ENCODE results near the gene ZNF865. TPM values are rescaled to one million over a fixed set of nuclear protein-coding genes. Genes with fewer than 3 reads are reported as not detected.
A peak's percentile ranks its signal among the peaks of the same experiment; 100 is the strongest.

The ZNF865 gene
- total RNA-seq, 2 experiments from 2014 or later: 10.8 to 11.2 TPM

GRCh38 chr19:55591555-55591954 is 13.9 kb upstream of the ZNF865 start:
- no peak for DNase-seq
- H3K4me3 Mint-ChIP-seq: no peak overlapping the region
- no peak overlapping the region for H3K27ac Mint-ChIP-seq
- H3K4me1 Mint-ChIP-seq (ENCODE audit: low read depth): peaks cover 11% of the 10 kb centered on the region
- CTCF ChIA-PET: no interaction called here
- peaks cover 25% of the 10 kb centered on the region for H3K36me3 Mint-ChIP-seq (ENCODE audit: low read depth)
- intact Hi-C loops (cut with micrococcal nuclease): no loop called here
- H3K27me3 Mint-ChIP-seq (ENCODE audit: low read depth): no peaks in the 10 kb centered on the region
- H3K9me3 Mint-ChIP-seq: no peaks in the 10 kb centered on the region

GRCh38 chr19:55592391-55593090 is 12.9 kb upstream of the ZNF865 start:
- CTCF ChIA-PET: no interaction called here
- Mint-ChIP-seq H3K36me3 (ENCODE audit: low read depth) (peaks cover 32% of the 10 kb centered on the region), H3K4me3 (no peak overlapping the region), H3K9me3 (no peaks in the 10 kb centered on the region), H3K27ac (no peak overlapping the region), H3K27me3 (ENCODE audit: low read depth) (no peaks in the 10 kb centered on the region), H3K4me1 (ENCODE audit: low read depth) (peaks cover 6% of the 10 kb centered on the region)
- DNase-seq: no peak
- intact Hi-C loops (cut with micrococcal nuclease): no loop called here

GRCh38 chr19:55593096-55593772 is 12.2 kb upstream of the ZNF865 start:
- no peak overlapping the region for H3K27ac Mint-ChIP-seq
- CTCF ChIA-PET: interaction anchor here (0.7 kb wide), 1 partner anchor 384 kb away, joined by 4 read pairs; the partner anchor contains the start of gene PTPRH
- intact Hi-C loops (cut with micrococcal nuclease): no loop called here

GRCh38 chr19:55594996-55595545 is 10.4 kb upstream of the ZNF865 start:
- intact Hi-C loops (cut with micrococcal nuclease): no loop called here
- peaks cover 2% of the 10 kb centered on the region for H3K9me3 Mint-ChIP-seq
- H3K4me1 Mint-ChIP-seq (ENCODE audit: low read depth): peaks cover 11% of the 10 kb centered on the region
- H3K4me3 Mint-ChIP-seq: no peak overlapping the region
- peaks cover 38% of the 10 kb centered on the region for H3K36me3 Mint-ChIP-seq (ENCODE audit: low read depth)
- H3K27me3 Mint-ChIP-seq (ENCODE audit: low read depth): no peaks in the 10 kb centered on the region
- CTCF ChIA-PET: no interaction called here
- no peak overlapping the region for H3K27ac Mint-ChIP-seq
- no peak for DNase-seq

More at GRCh38 chr19:55593096-55593772, 12.2 kb upstream of the ZNF865 start:
- no peak for DNase-seq
- peaks cover 34% of the 10 kb centered on the region for H3K36me3 Mint-ChIP-seq (ENCODE audit: low read depth)
- no peaks in the 10 kb centered on the region for H3K27me3 Mint-ChIP-seq (ENCODE audit: low read depth)
- H3K4me3 Mint-ChIP-seq: no peak overlapping the region
- no peaks in the 10 kb centered on the region for H3K9me3 Mint-ChIP-seq
- peaks cover 8% of the 10 kb centered on the region for H3K4me1 Mint-ChIP-seq (ENCODE audit: low read depth)

DNA sequence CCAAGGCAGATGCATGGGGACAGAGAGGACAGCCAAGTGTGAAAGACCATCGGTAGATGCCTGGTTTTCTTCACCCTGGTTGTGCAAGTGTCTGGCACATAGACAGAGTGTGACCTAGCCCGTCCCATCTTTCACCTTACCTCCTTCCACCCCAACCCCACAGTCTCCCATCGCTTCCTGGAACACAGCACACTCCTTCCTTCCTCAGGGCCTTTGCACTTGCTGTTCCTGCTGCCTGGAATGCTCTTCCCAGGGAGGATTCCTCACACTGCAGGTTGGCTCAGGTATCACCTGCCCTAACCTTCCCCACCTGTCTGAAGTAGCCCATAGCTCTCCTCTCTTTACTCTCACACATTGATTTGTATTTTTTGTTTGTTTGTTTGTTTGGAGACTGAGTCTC is 9.1 kb upstream of the ZNF865 start:
- no peak overlapping the region for H3K27ac Mint-ChIP-seq
- CTCF ChIA-PET: no interaction called here

GRCh38 chr19:55597501-55597921 is 7.9 kb upstream of the ZNF865 start:
- H3K27me3 Mint-ChIP-seq (ENCODE audit: low read depth): no peaks in the 10 kb centered on the region
- peaks cover 2% of the 10 kb centered on the region for H3K9me3 Mint-ChIP-seq
- intact Hi-C loops (cut with micrococcal nuclease): no loop called here
- no peak overlapping the region for H3K27ac Mint-ChIP-seq
- no peak overlapping the region for H3K4me3 Mint-ChIP-seq
- CTCF ChIA-PET: no interaction called here
- peaks cover 34% of the 10 kb centered on the region for H3K36me3 Mint-ChIP-seq (ENCODE audit: low read depth)
- H3K4me1 Mint-ChIP-seq (ENCODE audit: low read depth): peaks cover 21% of the 10 kb centered on the region
- DNase-seq: no peak

More for the DNA sequence above, 9.1 kb upstream of the ZNF865 start:
- Mint-ChIP-seq H3K36me3 (ENCODE audit: low read depth) (peaks cover 38% of the 10 kb centered on the region), H3K4me1 (ENCODE audit: low read depth) (peaks cover 16% of the 10 kb centered on the region), H3K4me3 (no peak overlapping the region), H3K9me3 (peaks cover 2% of the 10 kb centered on the region), H3K27me3 (ENCODE audit: low read depth) (no peaks in the 10 kb centered on the region)
- no peak for DNase-seq
- intact Hi-C loops (cut with micrococcal nuclease): no loop called here

DNA sequence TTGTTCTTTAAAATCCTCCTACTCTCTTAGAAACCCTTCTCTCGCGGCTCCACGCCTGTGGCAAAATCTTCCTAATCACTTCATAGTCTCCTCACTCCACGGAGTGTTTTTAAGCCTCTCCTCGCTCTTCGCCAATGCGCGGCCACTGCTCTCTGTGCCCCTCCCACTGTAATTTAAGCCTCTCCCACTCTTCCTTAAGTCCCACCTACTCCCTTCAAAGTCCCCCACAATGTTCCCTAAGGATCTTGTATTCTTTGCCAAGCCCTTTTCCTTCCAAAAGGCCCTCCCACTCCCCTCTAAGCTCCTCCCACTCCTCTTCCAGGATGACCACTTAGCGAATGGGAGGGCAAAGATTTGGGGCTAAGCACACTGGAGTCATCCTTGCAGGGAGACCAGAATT is 7.4 kb upstream of the ZNF865 start:
- no peak for DNase-seq
- H3K27ac Mint-ChIP-seq: no peak overlapping the region
- CTCF ChIA-PET: no interaction called here
- H3K9me3 Mint-ChIP-seq: peaks cover 2% of the 10 kb centered on the region
- H3K27me3 Mint-ChIP-seq (ENCODE audit: low read depth): no peaks in the 10 kb centered on the region
- H3K36me3 Mint-ChIP-seq (ENCODE audit: low read depth): peaks cover 34% of the 10 kb centered on the region
- H3K4me3 Mint-ChIP-seq: no peak overlapping the region
- H3K4me1 Mint-ChIP-seq (ENCODE audit: low read depth): peaks cover 21% of the 10 kb centered on the region
- intact Hi-C loops (cut with micrococcal nuclease): loop anchor here (2.0 kb wide), 1 partner anchor 17 kb away; the partner anchor contains the start of gene ZNF579

DNA sequence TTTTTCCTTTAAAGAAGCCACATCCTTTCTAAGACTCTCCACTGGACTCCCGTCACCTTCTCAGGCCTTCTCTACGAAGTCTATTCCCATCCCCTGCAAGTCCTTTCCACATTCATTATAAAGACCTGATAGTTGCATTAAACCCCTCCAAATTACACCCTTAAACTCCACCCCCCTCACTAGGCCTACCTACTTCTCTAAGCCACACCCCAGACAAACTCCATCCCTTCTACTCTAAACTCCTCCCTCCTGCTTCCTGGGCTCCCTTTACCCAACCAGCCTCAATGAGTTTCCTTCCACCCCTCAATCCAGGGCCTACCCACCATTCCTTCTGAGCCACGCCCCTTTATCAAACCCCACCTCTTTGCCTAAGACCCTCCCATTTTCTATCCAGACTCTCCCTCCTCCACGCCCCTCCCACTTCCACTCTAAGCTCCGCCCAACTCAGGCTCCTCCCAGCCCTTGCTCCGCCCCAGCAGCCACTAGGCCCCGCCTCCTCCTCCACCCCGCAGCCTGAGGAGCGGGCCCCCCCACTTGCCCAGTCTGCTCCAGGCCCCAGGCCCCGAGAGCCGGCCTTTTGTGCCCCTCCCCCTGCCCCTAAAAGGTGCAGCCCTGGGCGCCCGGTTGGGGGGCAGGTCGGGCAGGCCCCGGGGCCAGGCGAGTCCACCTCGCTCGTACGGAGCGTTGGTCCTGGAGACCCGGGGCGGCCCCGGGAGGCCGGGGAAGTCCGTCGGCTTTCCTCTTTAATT is 6.6 kb upstream of the ZNF865 start:
- Mint-ChIP-seq H3K4me3 (peak overlapping the region; percentile 88), H3K4me1 (ENCODE audit: low read depth) (peaks cover 27% of the 10 kb centered on the region), H3K27me3 (ENCODE audit: low read depth) (no peaks in the 10 kb centered on the region), H3K9me3 (peaks cover 2% of the 10 kb centered on the region), H3K27ac (peak overlapping the region; percentile 99), H3K36me3 (ENCODE audit: low read depth) (peaks cover 34% of the 10 kb centered on the region)
- DNase-seq: peak; percentile 97
- CTCF ChIA-PET: interaction anchor here (0.6 to 3.7 kb wide), 6 partner anchors 11 to 96 kb away, joined by 3 to 11 read pairs (median 4); partner anchors contain the start of gene ZNF784
- intact Hi-C loops (cut with micrococcal nuclease): loop anchor here (1.0 to 2.0 kb wide), 10 partner anchors 12 to 1135 kb away; partner anchors contain the start of genes KMT5C, PPP6R1, RPL28 and ZNF444

DNA sequence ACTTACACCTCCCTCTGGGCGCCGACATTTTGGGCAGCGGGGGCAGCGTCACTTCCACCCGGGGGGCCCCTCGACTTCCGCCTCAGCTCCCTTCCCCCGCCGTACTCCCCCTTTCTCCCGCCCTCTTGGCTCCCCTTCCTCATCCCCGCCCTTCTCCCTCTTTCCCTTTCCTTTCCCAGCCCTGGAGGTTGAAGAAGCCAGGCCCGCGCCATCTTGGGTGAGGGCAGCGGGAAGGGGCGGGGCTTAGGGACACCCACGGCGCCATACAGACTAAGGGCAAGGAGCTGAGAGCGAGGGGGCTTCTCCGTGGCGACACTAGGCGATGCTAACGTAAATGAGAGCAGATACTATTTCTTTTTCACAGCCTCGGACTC is 6.0 kb upstream of the ZNF865 start, which contains the start of gene FIZ1:
Gene FIZ1, minus strand, starts transcription at position 50 of the 374 bp plus-strand sequence. CDS start 1,652 bp downstream, outside the sequence.
- Mint-ChIP-seq H3K4me1 (ENCODE audit: low read depth) (peaks cover 29% of the 10 kb centered on the region), H3K4me3 (peak within 1 kb of the TSS; percentile 88), H3K36me3 (ENCODE audit: low read depth) (peaks cover 34% of the 10 kb centered on the region), H3K9me3 (peaks cover 2% of the 10 kb centered on the region), H3K27me3 (ENCODE audit: low read depth) (no peaks in the 10 kb centered on the region), H3K27ac (peak within 1 kb of the TSS; percentile 99)
- DNase-seq: peak; percentile 98
- CTCF ChIA-PET: interaction anchor here (0.6 to 3.7 kb wide), 6 partner anchors 12 to 97 kb away, joined by 3 to 11 read pairs (median 4); partner anchors contain the start of gene ZNF784
- intact Hi-C loops (cut with micrococcal nuclease): loop anchor here (1.0 to 2.0 kb wide), 10 partner anchors 12 to 1135 kb away; partner anchors contain the start of genes KMT5C, PPP6R1, RPL28 and ZNF444

GRCh38 chr19:55599842-55600661 is 5.4 kb upstream of the ZNF865 start, which contains the start of gene ZNF524:
Gene ZNF524, plus strand, starts transcription at chr19:55600288. Its CDS starts 1,825 bp downstream, at chr19:55602113.
- peak within 1 kb of the TSS; percentile 99 for H3K27ac Mint-ChIP-seq
- H3K36me3 Mint-ChIP-seq (ENCODE audit: low read depth): peaks cover 29% of the 10 kb centered on the region
- intact Hi-C loops (cut with micrococcal nuclease): loop anchor here (1.0 to 10.0 kb wide), 11 partner anchors 13 to 1136 kb away; partner anchors contain the start of genes KMT5C, PPP6R1, RPL28 and TNNT1
- CTCF ChIA-PET: interaction anchor here (0.5 to 3.7 kb wide), 5 partner anchors 24 to 793 kb away, joined by 3 to 11 read pairs (median 4); partner anchors contain the start of genes ZNF582 and ZNF784
- peak; percentile 86 for DNase-seq
- H3K4me3 Mint-ChIP-seq: peak within 1 kb of the TSS; percentile 88
- peaks cover 33% of the 10 kb centered on the region for H3K4me1 Mint-ChIP-seq (ENCODE audit: low read depth)
- H3K27me3 Mint-ChIP-seq (ENCODE audit: low read depth): no peaks in the 10 kb centered on the region
- peaks cover 2% of the 10 kb centered on the region for H3K9me3 Mint-ChIP-seq

DNA sequence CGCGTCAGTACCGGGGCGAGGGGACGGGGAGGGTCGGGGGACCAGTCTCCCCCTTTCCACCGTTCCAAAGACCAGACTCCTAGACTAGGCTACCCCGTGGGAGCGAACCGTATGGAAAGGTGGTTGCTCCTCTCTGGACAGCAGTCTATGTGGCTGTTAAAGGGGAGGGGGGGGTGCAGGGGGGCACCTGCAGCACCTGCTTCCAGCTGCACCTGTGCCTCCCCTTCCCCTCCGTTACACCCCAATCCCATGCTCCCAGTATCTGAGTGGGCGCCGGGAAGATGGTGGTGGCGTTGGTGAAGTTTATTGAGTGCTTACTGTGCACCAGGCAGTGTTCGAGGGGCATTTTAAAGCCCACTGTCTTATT is 4.8 kb upstream of the ZNF865 start:
- peaks cover 23% of the 10 kb centered on the region for H3K36me3 Mint-ChIP-seq (ENCODE audit: low read depth)
- H3K9me3 Mint-ChIP-seq: peaks cover 2% of the 10 kb centered on the region
- peak overlapping the region; percentile 79 for H3K27ac Mint-ChIP-seq
- CTCF ChIA-PET: interaction anchor here (0.5 to 3.7 kb wide), 2 partner anchors 32 to 793 kb away, joined by 4 to 11 read pairs; partner anchors contain the start of gene ZNF582
- intact Hi-C loops (cut with micrococcal nuclease): loop anchor here (10.0 kb wide), 1 partner anchor 456 kb away; the partner anchor contains the start of gene TNNT1
- DNase-seq: no peak
- peak overlapping the region; percentile 82 for H3K4me3 Mint-ChIP-seq
- no peaks in the 10 kb centered on the region for H3K27me3 Mint-ChIP-seq (ENCODE audit: low read depth)
- H3K4me1 Mint-ChIP-seq (ENCODE audit: low read depth): peaks cover 33% of the 10 kb centered on the region
